Measurements from ENCODE around the gene TFF3. TPM values are rescaled to one million over a fixed set of nuclear protein-coding genes. Genes with fewer than 3 reads are reported as not detected.

TFF3 gene
- total RNA-seq, 1 donor from 2014 or later, result 0.26 TPM

DNA sequence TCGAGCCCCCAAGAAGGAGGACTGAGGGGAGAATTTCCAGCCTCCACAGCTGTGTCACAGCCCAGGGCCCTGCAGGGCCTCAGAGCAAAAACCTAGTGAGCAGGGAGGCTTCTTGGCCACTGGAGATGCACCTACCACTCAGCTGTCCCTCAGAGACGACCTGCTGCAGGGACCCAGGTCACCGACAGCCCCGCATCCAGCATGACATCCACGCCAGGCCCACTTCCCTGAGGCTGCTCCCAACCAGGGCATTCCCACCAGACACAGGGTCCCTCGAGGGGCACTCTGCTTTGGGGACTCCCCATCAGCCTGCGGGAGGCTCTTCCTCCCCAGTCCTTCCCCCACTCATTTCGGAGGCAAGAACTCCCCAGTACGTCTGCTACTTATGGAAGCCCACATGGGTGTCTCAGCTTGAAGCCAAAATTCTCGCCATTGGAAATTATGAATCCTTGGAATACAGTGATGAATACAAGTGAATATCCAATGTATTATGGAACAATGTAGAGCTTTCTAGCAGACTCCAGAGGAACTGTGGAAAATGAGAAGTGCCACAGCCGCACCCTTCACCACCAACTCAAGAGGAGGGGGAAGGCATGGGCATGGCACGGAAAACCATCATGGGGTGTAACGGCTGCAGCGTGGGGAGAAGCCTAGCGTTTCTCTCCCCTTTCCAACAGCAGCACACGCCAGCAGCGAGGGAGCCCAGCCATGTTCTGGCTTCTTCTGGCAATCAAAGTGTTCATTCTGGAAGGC is 6.9 kb downstream of the TFF3 start:
- no peaks in the 10 kb centered on the region for H3K27me3 ChIP-seq (ENCODE audit: control insufficient read depth, insufficient read depth, low read length)

GRCh38 chr21:42307106-42307505 is 8.1 kb downstream of the TFF3 start:
- FAIRE-seq (no peak), DNase-seq (ENCODE audit: low read depth) (no peak)

More for the DNA sequence above, 6.9 kb downstream of the TFF3 start:
- FAIRE-seq (no peak), DNase-seq (ENCODE audit: low read depth) (no peak)
- H3K4me3 ChIP-seq (ENCODE audit: low read depth, low read length), result no peak overlapping the region
- TF ChIP-seq, protein P1, sequence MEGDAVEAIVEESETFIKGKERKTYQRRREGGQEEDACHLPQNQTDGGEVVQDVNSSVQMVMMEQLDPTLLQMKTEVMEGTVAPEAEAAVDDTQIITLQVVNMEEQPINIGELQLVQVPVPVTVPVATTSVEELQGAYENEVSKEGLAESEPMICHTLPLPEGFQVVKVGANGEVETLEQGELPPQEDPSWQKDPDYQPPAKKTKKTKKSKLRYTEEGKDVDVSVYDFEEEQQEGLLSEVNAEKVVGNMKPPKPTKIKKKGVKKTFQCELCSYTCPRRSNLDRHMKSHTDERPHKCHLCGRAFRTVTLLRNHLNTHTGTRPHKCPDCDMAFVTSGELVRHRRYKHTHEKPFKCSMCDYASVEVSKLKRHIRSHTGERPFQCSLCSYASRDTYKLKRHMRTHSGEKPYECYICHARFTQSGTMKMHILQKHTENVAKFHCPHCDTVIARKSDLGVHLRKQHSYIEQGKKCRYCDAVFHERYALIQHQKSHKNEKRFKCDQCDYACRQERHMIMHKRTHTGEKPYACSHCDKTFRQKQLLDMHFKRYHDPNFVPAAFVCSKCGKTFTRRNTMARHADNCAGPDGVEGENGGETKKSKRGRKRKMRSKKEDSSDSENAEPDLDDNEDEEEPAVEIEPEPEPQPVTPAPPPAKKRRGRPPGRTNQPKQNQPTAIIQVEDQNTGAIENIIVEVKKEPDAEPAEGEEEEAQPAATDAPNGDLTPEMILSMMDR (IDR thresholded peaks at IDR 0.05; ENCODE audit: insufficient read depth, low read length, severe bottlenecking), result no peak
- H3K36me3 ChIP-seq (ENCODE audit: control insufficient read depth, insufficient read depth, low read length), result no peaks in the 10 kb centered on the region

DNA sequence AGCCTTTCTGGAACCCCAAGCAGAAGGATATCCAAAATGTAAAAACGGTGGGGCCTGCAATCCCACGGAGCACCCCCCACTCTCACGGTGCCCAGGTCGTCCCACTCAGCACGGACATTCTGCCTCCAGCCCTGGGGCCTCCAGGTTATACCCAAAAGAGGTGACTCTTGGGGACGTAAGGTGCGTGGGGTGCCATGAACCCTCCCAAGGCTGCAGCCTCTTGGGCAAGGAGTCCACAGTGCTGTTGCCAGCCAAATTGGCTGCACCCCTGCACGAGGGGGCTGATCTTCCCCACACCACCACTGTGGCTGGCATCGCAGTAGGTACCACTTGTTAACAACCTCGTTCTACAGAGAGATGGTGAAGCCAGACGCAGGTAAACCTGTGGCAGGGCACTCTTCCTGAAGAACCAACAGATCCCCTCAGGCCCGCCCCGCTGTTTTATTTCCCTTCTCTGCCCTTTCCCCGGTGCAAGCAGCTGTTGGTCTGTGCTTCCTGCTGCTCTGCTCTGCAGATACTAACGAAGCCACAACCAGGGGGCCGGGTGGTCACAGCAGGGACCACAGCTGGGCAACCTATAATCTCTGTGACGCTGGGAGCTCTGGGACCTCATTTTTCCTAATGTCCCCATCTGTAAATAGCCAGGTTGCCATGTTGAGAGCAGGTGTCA is 8.7 kb downstream of the TFF3 start:
- H3K27me3 ChIP-seq (ENCODE audit: control insufficient read depth, insufficient read depth, low read length), result no peaks in the 10 kb centered on the region
- H3K4me3 ChIP-seq (ENCODE audit: low read depth, low read length), result no peak overlapping the region
- no peak for FAIRE-seq
- DNase-seq (ENCODE audit: low read depth), result no peak
- TF ChIP-seq, protein P1 (IDR thresholded peaks at IDR 0.05; ENCODE audit: insufficient read depth, low read length, severe bottlenecking), result no peak
- no peaks in the 10 kb centered on the region for H3K36me3 ChIP-seq (ENCODE audit: control insufficient read depth, insufficient read depth, low read length)

More at GRCh38 chr21:42307106-42307505, 8.1 kb downstream of the TFF3 start:
- Histone ChIP-seq H3K36me3 (ENCODE audit: control insufficient read depth, insufficient read depth, low read length) (no peaks in the 10 kb centered on the region), H3K4me3 (ENCODE audit: low read depth, low read length) (no peak overlapping the region), H3K27me3 (ENCODE audit: control insufficient read depth, insufficient read depth, low read length) (no peaks in the 10 kb centered on the region)
- TF ChIP-seq, protein P1 (IDR thresholded peaks at IDR 0.05; ENCODE audit: insufficient read depth, low read length, severe bottlenecking), result no peak

DNA sequence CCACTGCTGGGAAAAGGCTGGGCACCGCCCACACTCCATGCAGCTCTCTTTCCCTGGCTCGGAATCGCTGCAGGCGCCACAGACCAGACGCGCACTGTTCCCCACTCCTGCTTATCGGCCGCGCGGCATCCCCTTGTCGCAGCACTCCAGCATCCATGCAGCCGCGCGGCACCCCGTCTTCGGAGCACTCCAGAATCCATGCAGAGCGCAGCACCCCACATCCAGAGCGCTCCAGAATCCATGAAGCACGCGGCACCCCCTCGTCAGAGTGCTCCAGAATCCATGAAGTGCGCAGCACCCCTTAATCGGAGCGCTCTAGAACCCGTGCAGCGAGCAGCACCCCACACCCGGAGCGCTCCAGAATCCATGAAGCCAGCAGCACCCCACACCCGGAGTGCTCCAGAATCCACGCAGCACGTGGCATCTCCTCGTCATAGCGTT is 9.5 kb downstream of the TFF3 start:
- H3K36me3 ChIP-seq (ENCODE audit: control insufficient read depth, insufficient read depth, low read length), result no peaks in the 10 kb centered on the region
- no peak overlapping the region for H3K4me3 ChIP-seq (ENCODE audit: low read depth, low read length)
- DNase-seq (ENCODE audit: low read depth), result no peak
- no peaks in the 10 kb centered on the region for H3K27me3 ChIP-seq (ENCODE audit: control insufficient read depth, insufficient read depth, low read length)
- TF ChIP-seq, protein P1 (IDR thresholded peaks at IDR 0.05; ENCODE audit: insufficient read depth, low read length, severe bottlenecking), result no peak
- no peak for FAIRE-seq

- H3K27me3 ChIP-seq (ENCODE audit: control insufficient read depth, insufficient read depth, low read length), result no peaks in the 10 kb centered on the region
- TF ChIP-seq, protein P1 (IDR thresholded peaks at IDR 0.05; ENCODE audit: insufficient read depth, low read length, severe bottlenecking), result no peak
- no peak overlapping the region for H3K4me3 ChIP-seq (ENCODE audit: low read depth, low read length)
- DNase-seq (ENCODE audit: low read depth), result no peak
- H3K36me3 ChIP-seq (ENCODE audit: control insufficient read depth, insufficient read depth, low read length), result no peaks in the 10 kb centered on the region
- no peak for FAIRE-seq
Observed at GRCh38 chr21:42304556-42305454, 10.4 kb downstream of the TFF3 start.
